HepG2 (cell line): ENCODE results near the gene DHRS4L2. TPM values are rescaled to one million over a fixed set of nuclear protein-coding genes. Genes with fewer than 3 reads are reported as not detected.
"Not testable (repeated sequence)": the region's sequence is repeated elsewhere in the genome, so short reads cannot be mapped to it uniquely, and the experiment has no call there.

Experiments
- ATAC-seq: fragments of 200-7000 bp; cut with Tn5 transposase; 3 replicates; pipeline ENCODE4 v1.9.1; 2020; ENCODE audit warnings: mild to moderate bottlenecking, moderate library complexity
- BruUV-seq: library from RNA; stranded (reverse); fragments of 400-500 nt; replicated peaks from 2 replicates; lab custom pipeline; 2021; lab: Mats Ljungman, UMichigan
- CTCF ChIA-PET: fragments of 300-600 bp; formaldehyde crosslinking; extraction: SDS; loops from one replicate; lab custom pipeline; 2021; ENCODE audit warnings: low total read pairs, inconsistent platforms, low intra/inter-chr PET ratio; lab: Yijun Ruan, JAX
- POLR2A ChIA-PET: fragments of 350-600 bp; sonication (Branson Sonifier 250); formaldehyde crosslinking; loops from one replicate; lab custom pipeline; 2020; ENCODE audit warnings: antibody characterized with exemption, inconsistent platforms; lab: Yijun Ruan, JAX
- DNase-seq: peaks from one replicate; pipeline ENCODE4 v3.0.0-alpha.2; 2015; ENCODE audit warnings: low spot score
- FAIRE-seq: peaks from 3 replicates; lab custom pipeline; 2011; peaks lifted over from hg19 to GRCh38; lab: Jason Lieb, UNC
- H2AFZ ChIP-seq: one replicate; pipeline ENCODE4 v1.6.1; 2011; ENCODE audit warnings: low read length, inconsistent platforms
- H3K27ac ChIP-seq: fragments of 300-600 bp; 3 replicates; pipeline ENCODE4 v1.8.0; 2011; ENCODE audit warnings: mixed run types, mild to moderate bottlenecking, mixed read lengths, low read length, inconsistent platforms; ENCODE audit not compliant: insufficient read depth; ENCODE audit errors: extremely low read length
- H3K27me3 ChIP-seq, 2 experiments: fragments of 200-600 bp in 1 of 2; 2 replicates in 1 of 2; 3 replicates in 1 of 2; pipeline versions ENCODE4 v1.6.0 to v1.8.0; 2011; ENCODE audit warnings: low read length in 2 of 2, mild to moderate bottlenecking in 2 of 2, moderate library complexity in 2 of 2, inconsistent platforms in 1 of 2; ENCODE audit not compliant: insufficient read depth in 2 of 2, control insufficient read depth in 1 of 2
- H3K36me3 ChIP-seq, 2 experiments: fragments of 200-600 bp in 1 of 2; replicated peaks in 1 of 2; 2 replicates in 1 of 2; 3 replicates in 1 of 2; pipeline versions ENCODE4 v1.5.1 to v1.8.0; 2011; ENCODE audit warnings: low read length in 2 of 2, inconsistent platforms in 1 of 2; ENCODE audit not compliant: insufficient read depth in 2 of 2, control insufficient read depth in 1 of 2
- H3K4me1 ChIP-seq: 2 replicates; pipeline ENCODE4 v1.5.1; 2012; ENCODE audit warnings: low read length, inconsistent platforms; ENCODE audit not compliant: insufficient read depth
- H3K4me2 ChIP-seq: 2 replicates; pipeline ENCODE4 v1.6.0; 2011; ENCODE audit warnings: low read depth, low read length, inconsistent platforms
- H3K4me3 ChIP-seq, 3 experiments: fragments of 200-600 bp in 1 of 3; sonication (generic), shearing (Covaris generic) in 1 of 3; replicated peaks in 1 of 3; 2 replicates each; pipeline ENCODE4 v1.5.1; 2011 to 2016; ENCODE audit warnings: low read length in 3 of 3, inconsistent platforms in 2 of 3, low read depth in 2 of 3, mild to moderate bottlenecking in 2 of 3, control low read depth in 1 of 3, mixed read lengths in 1 of 3; ENCODE audit not compliant: insufficient read depth in 1 of 3
- H3K79me2 ChIP-seq: one replicate; pipeline ENCODE4 v1.6.1; 2011; ENCODE audit warnings: low read length, inconsistent platforms; ENCODE audit not compliant: insufficient read depth
- H3K9ac ChIP-seq: 2 replicates; pipeline ENCODE4 v1.6.0; 2011; ENCODE audit warnings: mild to moderate bottlenecking, low read depth, low read length, inconsistent platforms; ENCODE audit not compliant: insufficient read depth
- H3K9me3 ChIP-seq: 2 replicates; pipeline ENCODE4 v1.5.1; 2012; ENCODE audit warnings: mild to moderate bottlenecking, low read length
- H4K20me1 ChIP-seq: 2 replicates; pipeline ENCODE4 v1.6.0; 2011; ENCODE audit warnings: inconsistent platforms, mild to moderate bottlenecking, low read length, moderate library complexity; ENCODE audit not compliant: insufficient read depth
- HOXA3 ChIP-seq: sonication (generic); formaldehyde crosslinking; IDR thresholded peaks from 2 replicates; pipeline ENCODE4 v1.5.0; 2020; ENCODE audit warnings: missing genetic modification reagents
- MTA1 ChIP-seq: sonication (generic); formaldehyde crosslinking; IDR thresholded peaks from 2 replicates; pipeline ENCODE4 v1.4.0; 2020; ENCODE audit warnings: missing genetic modification reagents, mild to moderate bottlenecking, borderline replicate concordance
- SALL1 ChIP-seq: sonication (generic); formaldehyde crosslinking; IDR thresholded peaks from 2 replicates; pipeline ENCODE4 v1.8.0; 2022; ENCODE audit warnings: mild to moderate bottlenecking, missing genetic modification reagents
- SOX13 ChIP-seq, 3 experiments: fragments of 450-650 bp in 1 of 3; sonication (generic) in 1 of 3; formaldehyde crosslinking in 1 of 3; IDR thresholded peaks in 2 of 3; conservative IDR thresholded peaks in 1 of 3; 2 replicates each; pipeline versions ENCODE4 v1.5.0 to v1.6.1; 2016 to 2020; ENCODE audit warnings: antibody characterized with exemption in 1 of 3, mild to moderate bottlenecking in 1 of 3, missing compliant biosample characterization in 1 of 3, missing genetic modification reagents in 1 of 3, moderate library complexity in 1 of 3
- TAF15 ChIP-seq: fragments of 200-400 bp; formaldehyde crosslinking; IDR thresholded peaks from one replicate; pipeline ENCODE4 v1.6.1; 2018; ENCODE audit warnings: mild to moderate bottlenecking, low read depth, low read length; ENCODE audit not compliant: poor library complexity, severe bottlenecking
- ZNF318 ChIP-seq: sonication (generic); formaldehyde crosslinking; IDR thresholded peaks from 2 replicates; pipeline ENCODE4 v1.4.0; 2020; ENCODE audit warnings: mild to moderate bottlenecking, missing genetic modification reagents
- ZNF572 ChIP-seq: sonication (generic); formaldehyde crosslinking; IDR thresholded peaks from 2 replicates; pipeline ENCODE4 v1.5.1; 2020; ENCODE audit warnings: mild to moderate bottlenecking, missing genetic modification reagents
- ZNF687 ChIP-seq: sonication (generic); formaldehyde crosslinking; IDR thresholded peaks from 2 replicates; pipeline ENCODE4 v1.5.1; 2020; ENCODE audit warnings: mild to moderate bottlenecking, missing genetic modification reagents, moderate library complexity
- WGBS: methylation state at CpG from one replicate; pipeline ENCODE4 v1.1.6; 2017; ENCODE audit warnings: low lambda C conversion rate; 5-methylcytosine and 5-hydroxymethylcytosine counted together
- in situ Hi-C: cut with HindIII; loops from 2 replicates; pipeline ENCODE4 v1.10.0; 2017; ENCODE audit warnings: low pct_unique_long_range_greater_than_20kb; ENCODE audit not compliant: extremely low pct_ligation_motif_present
- intact Hi-C: fragments of 100-400 bp; cut with micrococcal nuclease; formaldehyde crosslinking; loops from one replicate; pipeline ENCODE4 v1.10.0; 2022; ENCODE audit not compliant: unreplicated experiment
- polyA plus RNA-seq, 8 experiments: library from polyadenylated mRNA; depleted of rRNA in 3 of 8; stranded (reverse) in 7 of 8; unstranded in 1 of 8; fragments of >200 nt; fragmentation: Illumina TruSeq in 4 of 8; extraction: Trizol in 4 of 8; gene quantifications; 2 replicates each; pipeline versions ENCODE4 v1.2.1 to v1.2.3, GENCODE V29; 2011 to 2016; ENCODE audit warnings: low read depth in 4 of 8, missing spikeins in 1 of 8, mixed read lengths in 1 of 8; ENCODE audit not compliant: insufficient read depth in 1 of 8
- total RNA-seq, 5 experiments: library from RNA; depleted of rRNA; stranded (reverse); fragments of >200 nt; fragmentation: Illumina TruSeq; extraction: Trizol; gene quantifications; 2 replicates each; pipeline ENCODE4 v1.2.3, GENCODE V29; 2016; ENCODE audit warnings: low read depth in 1 of 5

DHRS4L2 gene
- total and polyA plus RNA-seq, 2 of the 13 experiments (the other 11 are each of a cell fraction or from before 2014, with no cell fraction given), result 24.7 to 38.2 TPM

GRCh38 chr14:23973178-23973577, 15.6 kb upstream of the DHRS4L2 start:
- intact Hi-C loops; H3K4me2 ChIP-seq; H2AFZ ChIP-seq; POLR2A ChIA-PET; H3K4me3 ChIP-seq; H3K27ac ChIP-seq; FAIRE-seq; H3K9me3 ChIP-seq; H3K9ac ChIP-seq; DNase-seq; ATAC-seq; CTCF ChIA-PET; H3K36me3 ChIP-seq; H3K27me3 ChIP-seq; BruUV-seq; H4K20me1 ChIP-seq; H3K79me2 ChIP-seq; TF ChIP-seq SOX13 (IDR thresholded peaks at IDR 0.05): not testable (repeated sequence)
- in situ Hi-C loops, result loop anchor here (5.0 kb wide), 1 partner anchor 39 kb away; no protein-coding TSS in a partner anchor
- peaks cover 46% of the 10 kb centered on the region for H3K4me1 ChIP-seq
- WGBS, result 75% methylated on average over 8 of the region's 8 CpGs
- TF ChIP-seq SOX13 (CRISPR knock-in tag; conservative IDR thresholded peaks at IDR 0.05 in 1 of 2, IDR thresholded peaks at IDR 0.05 in 1 of 2) (0 out of 4 replicates have a peak, but pooled peaks of 1 of the 2 experiments have one; percentile 30), TAF15 (peak; percentile 49), ZNF572 (CRISPR knock-in tag) (0 out of 2 replicates have a peak, but pooled peaks have one; percentile 45), SALL1 (CRISPR knock-in tag) (0 out of 2 replicates have a peak, but pooled peaks have one; percentile 22), ZNF318 (CRISPR knock-in tag) (0 out of 2 replicates have a peak, but pooled peaks have one; percentile 73), HOXA3 (CRISPR knock-in tag) (0 out of 2 replicates have a peak, but pooled peaks have one; percentile 35), MTA1 (CRISPR knock-in tag) (peak; percentile 50; the same call in 1 of the 2 replicates), ZNF687 (CRISPR knock-in tag) (peak; percentile 61)
